ENCODE data around the gene SGK1.

Gene SGK1

DNA sequence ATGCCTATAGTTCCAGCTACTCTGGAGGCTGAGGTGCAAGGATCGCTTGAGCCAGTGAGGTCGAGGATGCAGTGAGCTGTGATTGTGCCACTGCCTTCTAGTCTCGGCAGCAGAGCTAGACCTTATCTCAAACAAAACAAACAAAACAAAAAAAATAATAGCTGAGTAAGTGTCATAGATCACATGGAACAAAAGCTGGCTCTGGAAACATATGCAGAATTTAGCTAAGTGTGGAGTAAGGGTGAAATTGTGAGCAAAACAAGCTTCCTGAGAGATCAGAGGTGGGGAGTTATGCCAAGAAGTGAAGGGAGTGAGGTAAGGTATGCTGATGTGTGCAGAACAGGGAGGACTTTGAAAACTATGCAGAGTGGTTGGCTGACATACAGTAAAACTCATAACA is 18.7 kb downstream of the SGK1 start:
- no peaks in the 10 kb centered on the region for H3K9me3 ChIP-seq (ENCODE audit: control insufficient read depth, insufficient read depth, low read depth, low read length)
- H3K4me3 ChIP-seq (ENCODE audit: low read depth, low read length) = no peak overlapping the region
- H3K4me1 ChIP-seq (ENCODE audit: control insufficient read depth, insufficient read depth, low read length) = peaks cover 8% of the 10 kb centered on the region
- ChIA-PET POLR2A (interaction anchor here (1.0 kb wide), 2 partner anchors 49 to 1485 kb away, joined by 3 read pairs; partner anchors contain the start of gene RPS12), CTCF (interaction anchor here (0.5 to 1.2 kb wide), 6 partner anchors 13 to 434 kb away, joined by 3 to 5 read pairs (median 3); no protein-coding TSS in a partner anchor)
- H3K36me3 ChIP-seq (ENCODE audit: control insufficient read depth in 2 of 2, insufficient read depth in 1 of 2, low read length in 2 of 2) = no peaks in the 10 kb centered on the region
- peak; percentile 39 for TF ChIP-seq SETDB1 (IDR thresholded peaks at IDR 0.05; ENCODE audit: insufficient read length, low read length)
- TF ChIP-seq, protein P1, sequence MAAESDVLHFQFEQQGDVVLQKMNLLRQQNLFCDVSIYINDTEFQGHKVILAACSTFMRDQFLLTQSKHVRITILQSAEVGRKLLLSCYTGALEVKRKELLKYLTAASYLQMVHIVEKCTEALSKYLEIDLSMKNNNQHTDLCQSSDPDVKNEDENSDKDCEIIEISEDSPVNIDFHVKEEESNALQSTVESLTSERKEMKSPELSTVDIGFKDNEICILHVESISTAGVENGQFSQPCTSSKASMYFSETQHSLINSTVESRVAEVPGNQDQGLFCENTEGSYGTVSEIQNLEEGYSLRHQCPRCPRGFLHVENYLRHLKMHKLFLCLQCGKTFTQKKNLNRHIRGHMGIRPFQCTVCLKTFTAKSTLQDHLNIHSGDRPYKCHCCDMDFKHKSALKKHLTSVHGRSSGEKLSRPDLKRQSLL (tag by site-specific recombination; IDR thresholded peaks at IDR 0.05) = peak; percentile 22; the same call in 1 of the 2 replicates
- TF ChIP-seq, protein P2, sequence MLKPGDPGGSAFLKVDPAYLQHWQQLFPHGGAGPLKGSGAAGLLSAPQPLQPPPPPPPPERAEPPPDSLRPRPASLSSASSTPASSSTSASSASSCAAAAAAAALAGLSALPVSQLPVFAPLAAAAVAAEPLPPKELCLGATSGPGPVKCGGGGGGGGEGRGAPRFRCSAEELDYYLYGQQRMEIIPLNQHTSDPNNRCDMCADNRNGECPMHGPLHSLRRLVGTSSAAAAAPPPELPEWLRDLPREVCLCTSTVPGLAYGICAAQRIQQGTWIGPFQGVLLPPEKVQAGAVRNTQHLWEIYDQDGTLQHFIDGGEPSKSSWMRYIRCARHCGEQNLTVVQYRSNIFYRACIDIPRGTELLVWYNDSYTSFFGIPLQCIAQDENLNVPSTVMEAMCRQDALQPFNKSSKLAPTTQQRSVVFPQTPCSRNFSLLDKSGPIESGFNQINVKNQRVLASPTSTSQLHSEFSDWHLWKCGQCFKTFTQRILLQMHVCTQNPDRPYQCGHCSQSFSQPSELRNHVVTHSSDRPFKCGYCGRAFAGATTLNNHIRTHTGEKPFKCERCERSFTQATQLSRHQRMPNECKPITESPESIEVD (tag by site-specific recombination; IDR thresholded peaks at IDR 0.05) = peak; percentile 62
- TF ChIP-seq, protein P3, sequence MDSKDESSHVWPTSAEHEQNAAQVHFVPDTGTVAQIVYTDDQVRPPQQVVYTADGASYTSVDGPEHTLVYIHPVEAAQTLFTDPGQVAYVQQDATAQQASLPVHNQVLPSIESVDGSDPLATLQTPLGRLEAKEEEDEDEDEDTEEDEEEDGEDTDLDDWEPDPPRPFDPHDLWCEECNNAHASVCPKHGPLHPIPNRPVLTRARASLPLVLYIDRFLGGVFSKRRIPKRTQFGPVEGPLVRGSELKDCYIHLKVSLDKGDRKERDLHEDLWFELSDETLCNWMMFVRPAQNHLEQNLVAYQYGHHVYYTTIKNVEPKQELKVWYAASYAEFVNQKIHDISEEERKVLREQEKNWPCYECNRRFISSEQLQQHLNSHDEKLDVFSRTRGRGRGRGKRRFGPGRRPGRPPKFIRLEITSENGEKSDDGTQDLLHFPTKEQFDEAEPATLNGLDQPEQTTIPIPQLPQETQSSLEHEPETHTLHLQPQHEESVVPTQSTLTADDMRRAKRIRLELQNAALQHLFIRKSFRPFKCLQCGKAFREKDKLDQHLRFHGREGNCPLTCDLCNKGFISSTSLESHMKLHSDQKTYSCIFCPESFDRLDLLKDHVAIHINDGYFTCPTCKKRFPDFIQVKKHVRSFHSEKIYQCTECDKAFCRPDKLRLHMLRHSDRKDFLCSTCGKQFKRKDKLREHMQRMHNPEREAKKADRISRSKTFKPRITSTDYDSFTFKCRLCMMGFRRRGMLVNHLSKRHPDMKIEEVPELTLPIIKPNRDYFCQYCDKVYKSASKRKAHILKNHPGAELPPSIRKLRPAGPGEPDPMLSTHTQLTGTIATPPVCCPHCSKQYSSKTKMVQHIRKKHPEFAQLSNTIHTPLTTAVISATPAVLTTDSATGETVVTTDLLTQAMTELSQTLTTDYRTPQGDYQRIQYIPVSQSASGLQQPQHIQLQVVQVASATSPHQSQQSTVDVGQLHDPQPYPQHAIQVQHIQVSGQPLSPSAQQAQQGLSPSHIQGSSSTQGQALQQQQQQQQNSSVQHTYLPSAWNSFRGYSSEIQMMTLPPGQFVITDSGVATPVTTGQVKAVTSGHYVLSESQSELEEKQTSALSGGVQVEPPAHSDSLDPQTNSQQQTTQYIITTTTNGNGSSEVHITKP (tag by site-specific recombination; IDR thresholded peaks at IDR 0.05) = 0 out of 2 replicates have a peak, but pooled peaks have one; percentile 8
- TF ChIP-seq SCRT1 (tag by site-specific recombination; IDR thresholded peaks at IDR 0.05; ENCODE audit: borderline replicate concordance) = no peak
- TF ChIP-seq OSR2 (tag by site-specific recombination; IDR thresholded peaks at IDR 0.05) = peak; percentile 89
- no peak for TF ChIP-seq ZNF585B (tag by site-specific recombination; IDR thresholded peaks at IDR 0.05)
- TF ChIP-seq ZNF707 (tag by site-specific recombination; IDR thresholded peaks at IDR 0.05) = no peak
- TF ChIP-seq ZBTB21 (tag by site-specific recombination; IDR thresholded peaks at IDR 0.05) = no peak
- TF ChIP-seq ZNF138 (tag by site-specific recombination; IDR thresholded peaks at IDR 0.05; ENCODE audit: borderline replicate concordance) = no peak
- peak; percentile 38; the same call in 1 of the 2 replicates for TF ChIP-seq ZNF629 (tag by site-specific recombination; IDR thresholded peaks at IDR 0.05)
- no peak for TF ChIP-seq ZNF23 (tag by site-specific recombination; IDR thresholded peaks at IDR 0.05; ENCODE audit: borderline replicate concordance)
- no peak for TF ChIP-seq ZNF19 (tag by site-specific recombination; IDR thresholded peaks at IDR 0.05; ENCODE audit: low read depth)
- TF ChIP-seq ZNF311 (tag by site-specific recombination; IDR thresholded peaks at IDR 0.05; ENCODE audit: borderline replicate concordance) = no peak
- TF ChIP-seq ZBTB17 (tag by site-specific recombination; IDR thresholded peaks at IDR 0.05) = peak; percentile 63
- TF ChIP-seq, protein P4, sequence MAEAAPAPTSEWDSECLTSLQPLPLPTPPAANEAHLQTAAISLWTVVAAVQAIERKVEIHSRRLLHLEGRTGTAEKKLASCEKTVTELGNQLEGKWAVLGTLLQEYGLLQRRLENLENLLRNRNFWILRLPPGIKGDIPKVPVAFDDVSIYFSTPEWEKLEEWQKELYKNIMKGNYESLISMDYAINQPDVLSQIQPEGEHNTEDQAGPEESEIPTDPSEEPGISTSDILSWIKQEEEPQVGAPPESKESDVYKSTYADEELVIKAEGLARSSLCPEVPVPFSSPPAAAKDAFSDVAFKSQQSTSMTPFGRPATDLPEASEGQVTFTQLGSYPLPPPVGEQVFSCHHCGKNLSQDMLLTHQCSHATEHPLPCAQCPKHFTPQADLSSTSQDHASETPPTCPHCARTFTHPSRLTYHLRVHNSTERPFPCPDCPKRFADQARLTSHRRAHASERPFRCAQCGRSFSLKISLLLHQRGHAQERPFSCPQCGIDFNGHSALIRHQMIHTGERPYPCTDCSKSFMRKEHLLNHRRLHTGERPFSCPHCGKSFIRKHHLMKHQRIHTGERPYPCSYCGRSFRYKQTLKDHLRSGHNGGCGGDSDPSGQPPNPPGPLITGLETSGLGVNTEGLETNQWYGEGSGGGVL (tag by site-specific recombination; IDR thresholded peaks at IDR 0.05) = peak; percentile 34; the same call in 1 of the 2 replicates
- no peak for TF ChIP-seq GLI2 (tag by site-specific recombination; IDR thresholded peaks at IDR 0.05; ENCODE audit: borderline replicate concordance, low read depth)
- peak; percentile 86 for TF ChIP-seq ZNF600 (tag by site-specific recombination; IDR thresholded peaks at IDR 0.05)
- TF ChIP-seq KLF1 (tag by site-specific recombination; IDR thresholded peaks at IDR 0.05) = no peak
- TF ChIP-seq ZNF549 (tag by site-specific recombination; IDR thresholded peaks at IDR 0.05) = no peak
- TF ChIP-seq ZNF48 (tag by site-specific recombination; IDR thresholded peaks at IDR 0.05) = no peak
- H3K27ac ChIP-seq (ENCODE audit: extremely low read depth, low read depth, low read length) = no peak overlapping the region

All from HEK293 (cell line).